Mucosa of stomach (tissue), 1 donor: ENCODE measurements around the gene GIPC3.
"Not testable (repeated sequence)": the region's sequence is repeated elsewhere in the genome, so short reads cannot be mapped to it uniquely, and the experiment has no call there.

ENCODE experiments used
- H3K27me3 ChIP-seq: one replicate; pipeline ENCODE4 v1.7.0; 2013; ENCODE audit warnings: mild to moderate bottlenecking, low read length; ENCODE audit not compliant: control insufficient read depth, insufficient read depth
- H3K36me3 ChIP-seq: one replicate; pipeline ENCODE4 v1.7.0; 2013; ENCODE audit warnings: low read length; ENCODE audit not compliant: control insufficient read depth, insufficient read depth
- H3K4me1 ChIP-seq: one replicate; pipeline ENCODE4 v1.7.0; 2013; ENCODE audit warnings: mild to moderate bottlenecking, low read length; ENCODE audit not compliant: control insufficient read depth, insufficient read depth
- H3K4me3 ChIP-seq: one replicate; pipeline ENCODE4 v1.7.0; 2013; ENCODE audit warnings: low read length
- H3K9ac ChIP-seq: one replicate; pipeline ENCODE4 v1.7.0; 2013; ENCODE audit warnings: mild to moderate bottlenecking, low read length, moderate library complexity
- H3K9me3 ChIP-seq: one replicate; pipeline ENCODE4 v1.7.0; 2013; ENCODE audit warnings: mild to moderate bottlenecking, low read length, moderate library complexity; ENCODE audit not compliant: control insufficient read depth
- donor health status: Pancreatic carcinoma.

The GIPC3 gene

DNA sequence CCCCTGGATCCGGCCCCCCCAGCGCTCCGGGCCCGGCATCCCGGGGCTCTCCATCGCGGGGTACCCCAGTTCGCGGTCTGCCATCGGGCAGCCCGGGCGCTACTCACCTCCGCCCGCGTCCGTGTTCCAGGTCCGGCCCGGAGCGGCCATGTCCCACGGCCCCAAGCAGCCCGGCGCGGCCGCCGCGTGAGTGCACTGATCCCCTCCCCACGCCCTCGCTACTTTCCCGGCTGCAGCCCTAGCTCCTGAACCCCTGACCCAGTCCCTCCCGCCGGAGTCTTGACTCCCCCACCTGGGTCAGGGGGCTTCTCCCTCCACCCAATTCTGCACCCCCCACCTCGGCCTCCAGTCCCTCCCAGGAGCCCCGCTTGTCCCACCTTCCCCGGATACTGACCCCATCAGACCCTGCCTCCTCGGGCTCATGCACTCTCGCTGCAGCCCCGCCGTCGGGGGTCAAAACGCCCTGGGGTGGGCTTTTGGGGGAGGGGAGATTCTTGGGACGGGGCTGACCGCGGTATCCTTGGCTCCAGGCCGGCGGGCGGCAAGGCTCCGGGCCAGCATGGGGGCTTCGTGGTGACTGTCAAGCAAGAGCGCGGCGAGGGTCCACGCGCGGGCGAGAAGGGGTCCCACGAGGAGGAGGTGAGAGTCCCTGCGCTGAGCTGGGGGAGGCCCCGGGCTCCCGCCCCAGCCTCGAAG is 12.0 kb upstream of the GIPC3 start:
- H3K36me3 ChIP-seq, result no peaks in the 10 kb centered on the region
- no peaks in the 10 kb centered on the region for H3K9me3 ChIP-seq
- no peaks in the 10 kb centered on the region for H3K27me3 ChIP-seq
- H3K4me3 ChIP-seq, result peak overlapping the region; percentile 63
- peak overlapping the region; percentile 69 for H3K9ac ChIP-seq
- H3K4me1 ChIP-seq, result peaks cover 15% of the 10 kb centered on the region

- Histone ChIP-seq H3K9me3 (no peaks in the 10 kb centered on the region), H3K4me1 (peaks cover 15% of the 10 kb centered on the region), H3K4me3 (peak overlapping the region; percentile 63), H3K9ac (peak overlapping the region; percentile 69), H3K36me3 (no peaks in the 10 kb centered on the region), H3K27me3 (no peaks in the 10 kb centered on the region)
Observed at GRCh38 chr19:3573858-3574637, 11.2 kb upstream of the GIPC3 start.

- H3K9me3 ChIP-seq, result no peaks in the 10 kb centered on the region
- no peaks in the 10 kb centered on the region for H3K27me3 ChIP-seq
- H3K9ac ChIP-seq, result no peak overlapping the region
- peaks cover 15% of the 10 kb centered on the region for H3K4me1 ChIP-seq
- H3K36me3 ChIP-seq, result no peaks in the 10 kb centered on the region
- H3K4me3 ChIP-seq, result no peak overlapping the region
Observed at GRCh38 chr19:3575260-3575741, 10.0 kb upstream of the GIPC3 start.

- no peaks in the 10 kb centered on the region for H3K9me3 ChIP-seq
- H3K9ac ChIP-seq, result no peak overlapping the region
- H3K36me3 ChIP-seq, result no peaks in the 10 kb centered on the region
- H3K4me1 ChIP-seq, result peaks cover 15% of the 10 kb centered on the region
- H3K27me3 ChIP-seq, result no peaks in the 10 kb centered on the region
- H3K4me3 ChIP-seq, result no peak overlapping the region
Observed at GRCh38 chr19:3575949-3576673, 9.2 kb upstream of the GIPC3 start.

DNA sequence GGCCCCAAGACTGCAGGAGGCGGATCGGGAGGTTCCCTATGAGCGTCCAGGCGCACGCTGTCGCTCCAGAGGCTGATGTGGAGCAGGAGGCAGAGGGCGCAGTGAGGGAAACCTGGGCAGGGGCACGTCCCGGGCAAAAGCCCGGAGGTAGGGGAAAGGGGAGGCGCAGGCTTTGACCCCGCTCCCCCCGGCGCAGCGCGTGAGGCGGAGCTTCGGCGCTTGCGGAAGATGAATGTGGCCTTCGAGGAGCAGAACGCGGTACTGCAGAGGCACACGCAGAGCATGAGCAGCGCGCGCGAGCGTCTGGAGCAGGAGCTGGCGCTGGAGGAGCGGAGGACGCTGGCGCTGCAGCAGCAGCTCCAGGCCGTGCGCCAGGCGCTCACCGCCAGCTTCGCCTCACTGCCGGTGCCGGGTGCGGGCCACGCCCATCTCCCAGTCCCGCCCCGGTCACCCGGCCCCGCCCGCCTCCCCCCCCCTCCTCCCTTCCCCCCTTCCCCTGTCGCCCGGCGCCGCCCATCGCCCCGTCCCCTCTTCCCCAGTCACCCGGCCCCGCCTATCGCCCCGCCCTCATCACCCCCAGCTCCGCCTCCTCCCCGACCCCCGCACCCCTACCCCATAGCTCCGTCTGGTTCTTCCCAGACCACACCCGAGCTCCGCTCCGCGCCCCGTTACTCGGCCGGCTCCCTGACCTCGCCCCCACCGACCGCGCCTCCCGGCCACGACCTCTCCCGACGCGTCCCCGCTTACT is 8.4 kb upstream of the GIPC3 start:
- H3K9me3 ChIP-seq, result no peaks in the 10 kb centered on the region
- H3K36me3 ChIP-seq, result no peaks in the 10 kb centered on the region
- H3K27me3 ChIP-seq, result no peaks in the 10 kb centered on the region
- no peak overlapping the region for H3K4me3 ChIP-seq
- H3K9ac ChIP-seq, result no peak overlapping the region
- H3K4me1 ChIP-seq, result peaks cover 15% of the 10 kb centered on the region

- no peaks in the 10 kb centered on the region for H3K36me3 ChIP-seq
- no peaks in the 10 kb centered on the region for H3K27me3 ChIP-seq
- peaks cover 10% of the 10 kb centered on the region for H3K4me1 ChIP-seq
- no peak overlapping the region for H3K4me3 ChIP-seq
- no peaks in the 10 kb centered on the region for H3K9me3 ChIP-seq
- no peak overlapping the region for H3K9ac ChIP-seq
Observed at GRCh38 chr19:3577723-3578344, 7.4 kb upstream of the GIPC3 start.

- Histone ChIP-seq H3K36me3 (no peaks in the 10 kb centered on the region), H3K9ac (no peak overlapping the region), H3K4me1 (peaks cover 10% of the 10 kb centered on the region), H3K9me3 (no peaks in the 10 kb centered on the region), H3K4me3 (no peak overlapping the region), H3K27me3 (no peaks in the 10 kb centered on the region)
Observed at GRCh38 chr19:3578390-3578789, 6.9 kb upstream of the GIPC3 start.

DNA sequence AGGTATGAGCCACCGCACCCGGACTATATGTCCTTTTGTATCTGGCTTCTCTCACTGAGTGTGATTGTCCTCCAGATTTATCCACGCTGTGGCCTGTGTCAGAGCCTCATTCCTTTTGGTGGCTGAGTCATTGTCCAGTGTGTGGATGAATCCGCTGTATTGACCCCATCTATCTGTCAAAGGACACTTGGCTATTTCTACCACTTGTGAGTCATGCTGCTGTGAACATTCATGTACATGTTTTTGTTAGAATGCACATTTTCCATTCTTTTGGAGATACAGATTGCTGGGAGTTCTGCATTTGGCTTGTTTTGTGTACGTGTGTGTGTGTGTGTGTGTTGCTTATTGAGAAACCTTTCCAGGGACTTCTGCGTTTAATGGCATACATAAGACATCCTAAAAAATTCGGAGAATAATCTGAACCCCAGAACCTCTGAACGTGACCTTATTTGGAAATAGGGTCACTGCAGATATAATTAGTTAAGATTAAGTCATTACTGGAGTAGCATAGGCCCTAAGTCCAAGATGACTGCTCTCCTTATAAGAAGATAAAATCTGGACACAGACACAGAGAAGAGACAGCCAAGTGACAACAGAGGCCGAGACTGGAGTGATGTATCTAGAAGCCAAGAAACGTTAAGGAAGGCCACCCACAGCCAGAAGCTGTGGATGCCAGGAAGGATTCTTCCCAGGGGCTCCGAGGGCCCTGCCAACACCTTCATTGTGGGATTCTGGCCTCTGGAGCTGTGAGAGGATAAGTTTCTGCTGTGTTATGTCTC is 4.9 kb upstream of the GIPC3 start:
- Histone ChIP-seq H3K4me1 (peaks cover 10% of the 10 kb centered on the region), H3K4me3 (no peak overlapping the region), H3K9ac (peak overlapping the region; percentile 8), H3K27me3 (peaks cover 4% of the 10 kb centered on the region), H3K9me3 (no peaks in the 10 kb centered on the region), H3K36me3 (no peaks in the 10 kb centered on the region)

- not testable (repeated sequence) for H3K9ac ChIP-seq, H3K36me3 ChIP-seq, H3K4me3 ChIP-seq, H3K4me1 ChIP-seq, H3K9me3 ChIP-seq
- H3K27me3 ChIP-seq, result peaks cover 15% of the 10 kb centered on the region
Observed at GRCh38 chr19:3581792-3582191, 3.5 kb upstream of the GIPC3 start.

- H3K9me3 ChIP-seq, H3K4me3 ChIP-seq, H3K9ac ChIP-seq, H3K4me1 ChIP-seq, H3K36me3 ChIP-seq: not testable (repeated sequence)
- peaks cover 15% of the 10 kb centered on the region for H3K27me3 ChIP-seq
Observed at GRCh38 chr19:3584036-3584802, 1.1 kb upstream of the GIPC3 start.
